Neuronal stem cell (in vitro differentiated cells): Measurements from ENCODE around the gene HSF2BP.
"Not testable (repeated sequence)": the region's sequence is repeated elsewhere in the genome, so short reads cannot be mapped to it uniquely, and the experiment has no call there.

Source experiments
- DNase-seq: peaks from one replicate; pipeline ENCODE4 v3.0.0-alpha.2; 2013; ENCODE audit warnings: low spot score
- H2AFZ ChIP-seq: one replicate; pipeline ENCODE4 v1.6.1; 2013; ENCODE audit warnings: mild to moderate bottlenecking, low read length, inconsistent platforms
- H2AK5ac ChIP-seq: 2 replicates; pipeline ENCODE4 v1.6.1; 2013; ENCODE audit warnings: low read depth, mild to moderate bottlenecking, inconsistent platforms, low read length, moderate library complexity, mixed read lengths
- H2BK120ac ChIP-seq: 2 replicates; pipeline ENCODE4 v1.6.1; 2013; ENCODE audit warnings: low read depth, mild to moderate bottlenecking, inconsistent platforms, low read length, moderate library complexity, mixed read lengths
- H2BK12ac ChIP-seq: one replicate; pipeline ENCODE4 v1.6.1; 2013; ENCODE audit warnings: low read length, inconsistent platforms
- H2BK15ac ChIP-seq: 2 replicates; pipeline ENCODE4 v1.6.1; 2013; ENCODE audit warnings: mild to moderate bottlenecking, low read length, inconsistent platforms, mixed read lengths
- H2BK5ac ChIP-seq: one replicate; pipeline ENCODE4 v1.6.1; 2013; ENCODE audit warnings: inconsistent platforms, mild to moderate bottlenecking, low read length, moderate library complexity
- H3K14ac ChIP-seq: one replicate; pipeline ENCODE4 v1.6.1; 2013; ENCODE audit warnings: low read length, inconsistent platforms
- H3K18ac ChIP-seq: 2 replicates; pipeline ENCODE4 v1.6.1; 2013; ENCODE audit warnings: low read length, inconsistent platforms
- H3K23ac ChIP-seq: 2 replicates; pipeline ENCODE4 v1.6.1; 2013; ENCODE audit warnings: low read depth, mild to moderate bottlenecking, mixed read lengths, low read length, inconsistent platforms; ENCODE audit not compliant: poor library complexity
- H3K27ac ChIP-seq: replicated peaks from 3 replicates; pipeline ENCODE4 v1.5.1; 2013; ENCODE audit warnings: low read length, inconsistent platforms
- H3K27me3 ChIP-seq, 3 experiments: 2 replicates each; pipeline ENCODE4 v1.6.1; 2013; ENCODE audit warnings: low read length in 3 of 3, mild to moderate bottlenecking in 2 of 3, inconsistent platforms in 1 of 3, low read depth in 1 of 3, mixed read lengths in 1 of 3, moderate library complexity in 1 of 3; ENCODE audit not compliant: control insufficient read depth in 3 of 3, insufficient read depth in 3 of 3
- H3K36me3 ChIP-seq, 2 donors: replicated peaks in 1 of 2; 2 replicates each; pipeline ENCODE4 v1.6.1; 2013; ENCODE audit warnings: low read length in 2 of 2; ENCODE audit not compliant: control insufficient read depth in 2 of 2, insufficient read depth in 2 of 2
- H3K4ac ChIP-seq: 2 replicates; pipeline ENCODE4 v1.6.1; 2013; ENCODE audit warnings: inconsistent platforms, mild to moderate bottlenecking, low read length, moderate library complexity
- H3K4me1 ChIP-seq, 2 donors: 1 replicate in 1 of 2; 2 replicates in 1 of 2; pipeline ENCODE4 v1.6.1; 2013; ENCODE audit warnings: low read length in 2 of 2, low read depth in 1 of 2; ENCODE audit not compliant: control insufficient read depth in 2 of 2, insufficient read depth in 1 of 2
- H3K4me2 ChIP-seq: one replicate; pipeline ENCODE4 v1.6.1; 2013; ENCODE audit warnings: mild to moderate bottlenecking, low read length, inconsistent platforms; ENCODE audit not compliant: insufficient read depth, poor library complexity, severe bottlenecking
- H3K4me3 ChIP-seq, 2 donors: 2 replicates each; pipeline ENCODE4 v1.5.1; 2013; ENCODE audit warnings: low read length in 2 of 2, mild to moderate bottlenecking in 2 of 2, inconsistent platforms in 1 of 2, moderate library complexity in 1 of 2
- H3K79me1 ChIP-seq: one replicate; pipeline ENCODE4 v1.6.1; 2013; ENCODE audit warnings: low read depth, mild to moderate bottlenecking, inconsistent platforms, low read length, moderate library complexity
- H3K9ac ChIP-seq: one replicate; pipeline ENCODE4 v1.6.1; 2013; ENCODE audit warnings: mild to moderate bottlenecking, low read depth, low read length, inconsistent platforms; ENCODE audit not compliant: poor library complexity
- H3K9me3 ChIP-seq, 2 donors: replicated peaks in 1 of 2; 2 replicates each; pipeline versions ENCODE3 to v1.6.1; 2013; ENCODE audit warnings: low read length in 2 of 2, mild to moderate bottlenecking in 2 of 2, inconsistent platforms in 1 of 2, low read depth in 1 of 2, mixed read lengths in 1 of 2, moderate library complexity in 1 of 2; ENCODE audit not compliant: control insufficient read depth in 2 of 2, insufficient read depth in 1 of 2
- H4K8ac ChIP-seq: one replicate; pipeline ENCODE4 v1.6.1; 2013; ENCODE audit warnings: low read depth, mild to moderate bottlenecking, inconsistent platforms, low read length, moderate library complexity
- H4K91ac ChIP-seq: one replicate; pipeline ENCODE4 v1.6.1; 2013; ENCODE audit warnings: low read length, low read depth, mild to moderate bottlenecking, inconsistent platforms; ENCODE audit not compliant: poor library complexity
- WGBS, 2 donors: extraction: QIAGEN DNeasy Blood & Tissue Kit; methylation state at CpG; one replicate each; pipeline ENCODE4 v1.1.7; 2013; ENCODE audit warnings: missing lambda C conversion rate in 2 of 2, mixed read lengths in 1 of 2; ENCODE audit not compliant: insufficient read length in 2 of 2, insufficient replicate concordance in 1 of 2; ENCODE audit errors: extremely low coverage in 2 of 2; 5-methylcytosine and 5-hydroxymethylcytosine counted together

HSF2BP gene

DNA sequence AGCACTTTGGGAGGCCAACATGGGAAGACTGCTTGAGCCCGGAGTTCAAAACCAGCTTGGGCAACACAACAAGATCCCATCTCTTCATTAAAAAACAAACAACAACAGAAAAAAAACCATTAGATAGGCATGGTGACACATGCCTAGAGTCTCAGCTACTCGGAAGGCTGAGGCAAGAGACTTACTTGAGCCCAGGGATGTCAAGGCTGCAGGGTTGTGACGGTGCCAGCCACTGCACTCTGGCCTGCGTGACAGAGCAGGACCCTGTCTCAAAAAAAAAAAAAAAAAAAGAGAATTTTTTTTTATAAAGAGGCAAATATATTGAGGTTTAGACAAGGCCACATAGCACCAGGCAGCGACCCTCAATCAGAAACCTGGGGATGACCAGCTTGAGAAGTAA lies 62.7 kb downstream of the HSF2BP start:
- Histone ChIP-seq H3K36me3 (no peaks in the 10 kb centered on the region), H3K4me2 (no peak overlapping the region), H3K27ac (no peak overlapping the region), H3K4me3 (no peak overlapping the region), H2BK12ac (no peak overlapping the region), H3K14ac (no peak overlapping the region), H2BK15ac (no peak overlapping the region), H3K23ac (no peak overlapping the region), H3K18ac (no peak overlapping the region), H3K79me1 (no peaks in the 10 kb centered on the region), H3K9ac (no peak overlapping the region), H2BK120ac (no peak overlapping the region), H3K27me3 (no peaks in the 10 kb centered on the region), H2BK5ac (no peak overlapping the region), H4K91ac (no peak overlapping the region), H3K4ac (no peak overlapping the region), H2AK5ac (no peak overlapping the region), H3K4me1 (peaks cover 3 to 5% of the 10 kb centered on the region in 2 donors), H4K8ac (no peak overlapping the region), H3K9me3 (peaks cover 0 to 3% of the 10 kb centered on the region in 2 donors), H2AFZ (no peak overlapping the region)
- DNase-seq, result no peak
- no CpG with 5 or more reads among the region's 5 CpGs for WGBS, 2 donors

- not testable (repeated sequence) for H3K18ac ChIP-seq, H2BK5ac ChIP-seq, H3K27ac ChIP-seq
Measured at GRCh38 chr21:43595769-43596168, 63.5 kb downstream of the HSF2BP start.

GRCh38 chr21:43593078-43593477 lies 66.2 kb downstream of the HSF2BP start:
- H3K4ac ChIP-seq, result no peak overlapping the region
- no peak overlapping the region for H4K91ac ChIP-seq
- H3K27me3 ChIP-seq, result no peaks in the 10 kb centered on the region
- no peak overlapping the region for H2BK12ac ChIP-seq
- no peak overlapping the region for H2BK15ac ChIP-seq
- H4K8ac ChIP-seq, result no peak overlapping the region
- no peaks in the 10 kb centered on the region for H3K79me1 ChIP-seq
- H2BK120ac ChIP-seq, result no peak overlapping the region
- no peak overlapping the region for H3K18ac ChIP-seq
- H3K36me3 ChIP-seq, result no peaks in the 10 kb centered on the region
- H2BK5ac ChIP-seq, result no peak overlapping the region
- no CpG with 5 or more reads among the region's 5 CpGs for WGBS, 2 donors
- H2AK5ac ChIP-seq, result no peak overlapping the region
- H3K4me1 ChIP-seq, result peaks cover 4 to 14% of the 10 kb centered on the region in 2 donors
- peaks cover 0 to 3% of the 10 kb centered on the region in 2 donors for H3K9me3 ChIP-seq
- H2AFZ ChIP-seq, result no peak overlapping the region
- H3K23ac ChIP-seq, result no peak overlapping the region
- no peak overlapping the region for H3K4me2 ChIP-seq
- H3K14ac ChIP-seq, result no peak overlapping the region
- no peak overlapping the region for H3K9ac ChIP-seq
- H3K27ac ChIP-seq, result no peak overlapping the region
- no peak for DNase-seq
- H3K4me3 ChIP-seq, result no peak overlapping the region

More at GRCh38 chr21:43595769-43596168, 63.5 kb downstream of the HSF2BP start:
- not testable (repeated sequence) for H2BK12ac ChIP-seq, H3K14ac ChIP-seq, H2BK120ac ChIP-seq, H3K4ac ChIP-seq, H3K36me3 ChIP-seq, H4K8ac ChIP-seq, H4K91ac ChIP-seq, DNase-seq, H3K4me2 ChIP-seq, H3K27me3 ChIP-seq, H2BK15ac ChIP-seq, H2AFZ ChIP-seq, H3K9ac ChIP-seq, H3K79me1 ChIP-seq, H3K23ac ChIP-seq, H3K9me3 ChIP-seq, H2AK5ac ChIP-seq, H3K4me3 ChIP-seq
- H3K4me1 ChIP-seq, result peaks cover 4 to 11% of the 10 kb centered on the region in 2 donors
- no CpG with 5 or more reads among the region's 8 CpGs for WGBS, 2 donors

- Histone ChIP-seq H3K27ac (no peak overlapping the region), H2AK5ac (no peak overlapping the region)
Measured at GRCh38 chr21:43591571-43591970, 67.7 kb downstream of the HSF2BP start.

More at GRCh38 chr21:43591571-43591970, 67.7 kb downstream of the HSF2BP start:
- Histone ChIP-seq H2BK5ac (no peak overlapping the region), H3K9ac (no peak overlapping the region), H2BK15ac (no peak overlapping the region), H3K4me2 (no peak overlapping the region), H3K27me3 (no peaks in the 10 kb centered on the region), H3K79me1 (no peaks in the 10 kb centered on the region), H3K23ac (no peak overlapping the region), H3K18ac (no peak overlapping the region), H3K4me3 (no peak overlapping the region), H2BK12ac (no peak overlapping the region), H3K9me3 (no peaks in the 10 kb centered on the region), H2BK120ac (no peak overlapping the region), H3K14ac (no peak overlapping the region), H4K91ac (no peak overlapping the region), H4K8ac (no peak overlapping the region), H3K36me3 (no peaks in the 10 kb centered on the region), H2AFZ (no peak overlapping the region), H3K4ac (no peak overlapping the region), H3K4me1 (peaks cover 4 to 14% of the 10 kb centered on the region in 2 donors)
- DNase-seq, result no peak
- no CpG with 5 or more reads among the region's 2 CpGs for WGBS, 2 donors
